Smooth muscle cell of the coronary artery (primary cell): Measurements from ENCODE around the gene HADHA. TPM values are rescaled to one million over a fixed set of nuclear protein-coding genes. Genes with fewer than 3 reads are reported as not detected.

Source experiments
- total RNA-seq: library from RNA; depleted of rRNA; stranded (reverse); fragments of >200 nt; gene quantifications from 2 replicates; pipeline ENCODE4 v1.2.3, GENCODE V29; 2014; ENCODE audit warnings: low replicate concordance

Gene HADHA
- total RNA-seq = 105 and 129 TPM in 2 replicates

GRCh38 chr2:26244309-26245230, at the start of gene HADHA, which contains the start of gene HADHB:
HADHA (minus strand) TSS chr2:26244632; CDS start chr2:26244596, 36 bp downstream.
HADHB (plus strand) TSS chr2:26244939; CDS start chr2:26254255, 9,316 bp downstream.

GRCh38 chr2:26172871-26173775, 71.3 kb downstream of the HADHA start, which contains the start of gene GAREM2:
GAREM2 (plus strand) TSS chr2:26173088; CDS start chr2:26173221, 133 bp downstream.

Other genes with a start within 250 kb of the HADHA start
- gene RAB10, start 210.5 kb downstream of the HADHA start, total RNA-seq = 115 and 320 TPM in 2 replicates
- 0.35 and 1.1 TPM in 2 replicates for gene GAREM2, start 71.5 kb downstream of the HADHA start, total RNA-seq
- 83.5 and 129 TPM in 2 replicates for gene HADHB, start 307 bp upstream of the HADHA start, total RNA-seq
- gene SELENOI, start 101.5 kb upstream of the HADHA start, total RNA-seq = 5.7 and 16.5 TPM in 2 replicates
- gene ADGRF3, start 102.2 kb upstream of the HADHA start, total RNA-seq = under 0.01 TPM in 1 of 2 replicates, not detected in the other
- gene DRC1, start 157.3 kb upstream of the HADHA start, total RNA-seq = not detected in 2 replicates
- gene OTOF, start 233.5 kb upstream of the HADHA start, total RNA-seq = under 0.01 TPM in 1 of 2 replicates, not detected in the other